Lower lobe of right lung (tissue), 2 donors: Measurements from ENCODE around the gene PTPRF. TPM values are rescaled to one million over a fixed set of nuclear protein-coding genes. Genes with fewer than 3 reads are reported as not detected.

Experiments used
- ATAC-seq, 2 donors: fragments of 200-7000 bp; cut with Tn5 transposase; one replicate each; pipeline ENCODE4 v1.9.1; 2020 to 2022; ENCODE audit warnings: mild to moderate bottlenecking in 2 of 2, moderate library complexity in 2 of 2
- DNase-seq: peaks from one replicate; pipeline ENCODE4 v3.0.0-alpha.2; 2020
- H3K27ac ChIP-seq: fragments of 200-600 bp; one replicate; pipeline ENCODE4 v1.8.0; 2022
- H3K27me3 ChIP-seq: fragments of 200-600 bp; one replicate; pipeline ENCODE4 v1.8.0; 2022; ENCODE audit warnings: low read depth
- H3K36me3 ChIP-seq: fragments of 200-600 bp; one replicate; pipeline ENCODE4 v1.8.0; 2022; ENCODE audit warnings: mild to moderate bottlenecking
- H3K4me1 ChIP-seq: fragments of 200-600 bp; one replicate; pipeline ENCODE4 v1.8.0; 2022
- H3K4me3 ChIP-seq: fragments of 200-600 bp; one replicate; pipeline ENCODE4 v1.8.0; 2022; ENCODE audit warnings: mild to moderate bottlenecking
- H3K9me3 ChIP-seq: fragments of 200-600 bp; one replicate; pipeline ENCODE4 v1.8.0; 2022
- CTCF ChIP-seq: fragments of 200-600 bp; IDR thresholded peaks from one replicate; pipeline ENCODE4 v1.8.0; 2022; ENCODE audit warnings: antibody characterized with exemption, mild to moderate bottlenecking
- intact Hi-C: fragments of 100-400 bp; cut with DNase I; formaldehyde crosslinking; loops from one replicate; pipeline ENCODE4 v1.11.0; 2022
- total RNA-seq: library from RNA; stranded (reverse); fragmentation: NEBNext Ultra II Directional; extraction: Animal tissue kit (Norgen Biotek cat#: 25700); gene quantifications from one replicate; pipeline ENCODE4 v1.2.1, GENCODE V29; 2021
- donor health status: DM: no; HTN: yes; CAD: no; lungs with severe emphysema.

Gene PTPRF
- total RNA-seq, 1 donor from 2014 or later = 176 TPM

GRCh38 chr1:43622901-43623780 is 92.5 kb downstream of the PTPRF start:
- peak; percentile 31 for DNase-seq
- no peak for TF ChIP-seq CTCF
- intact Hi-C loops = no loop called here
- no peak overlapping the region for H3K4me3 ChIP-seq
- H3K9me3 ChIP-seq = no peaks in the 10 kb centered on the region
- H3K36me3 ChIP-seq = peaks cover 51% of the 10 kb centered on the region
- ATAC-seq = no peak
- H3K4me1 ChIP-seq = no peaks in the 10 kb centered on the region
- no peaks in the 10 kb centered on the region for H3K27me3 ChIP-seq
- no peak overlapping the region for H3K27ac ChIP-seq

GRCh38 chr1:43625063-43625780 is 94.5 kb downstream of the PTPRF start:
- H3K4me1 ChIP-seq = no peaks in the 10 kb centered on the region
- no peaks in the 10 kb centered on the region for H3K9me3 ChIP-seq
- no peak overlapping the region for H3K4me3 ChIP-seq
- no peaks in the 10 kb centered on the region for H3K27me3 ChIP-seq
- no peak overlapping the region for H3K27ac ChIP-seq
- peaks cover 35% of the 10 kb centered on the region for H3K36me3 ChIP-seq
- no peak for TF ChIP-seq CTCF
- ATAC-seq (no peak), DNase-seq (peak; percentile 35)
- intact Hi-C loops = no loop called here

- Histone ChIP-seq H3K4me3 (no peak overlapping the region), H3K27ac (no peak overlapping the region), H3K9me3 (no peaks in the 10 kb centered on the region), H3K36me3 (no peaks in the 10 kb centered on the region), H3K4me1 (peaks cover 5% of the 10 kb centered on the region), H3K27me3 (no peaks in the 10 kb centered on the region)
- TF ChIP-seq CTCF = no peak
- intact Hi-C loops = no loop called here
- DNase-seq (no peak), ATAC-seq (peak; percentile 72 to 76)
These were observed 101.5 kb downstream of the PTPRF start for GRCh38 chr1:43632135-43632670.

GRCh38 chr1:43634721-43635120 is 104.0 kb downstream of the PTPRF start:
- DNase-seq (no peak), ATAC-seq (peak; percentile 44 to 54)
- H3K9me3 ChIP-seq = no peaks in the 10 kb centered on the region
- H3K27ac ChIP-seq = no peak overlapping the region
- TF ChIP-seq CTCF = no peak
- H3K4me1 ChIP-seq = peaks cover 5% of the 10 kb centered on the region
- H3K36me3 ChIP-seq = no peaks in the 10 kb centered on the region
- H3K27me3 ChIP-seq = no peaks in the 10 kb centered on the region
- H3K4me3 ChIP-seq = no peak overlapping the region
- intact Hi-C loops = no loop called here

GRCh38 chr1:43636006-43636641 is 105.4 kb downstream of the PTPRF start:
- H3K27ac ChIP-seq = no peak overlapping the region
- H3K9me3 ChIP-seq = no peaks in the 10 kb centered on the region
- intact Hi-C loops = no loop called here
- no peak for TF ChIP-seq CTCF
- no peak for DNase-seq
- no peak overlapping the region for H3K4me3 ChIP-seq
- H3K4me1 ChIP-seq = peaks cover 5% of the 10 kb centered on the region
- H3K36me3 ChIP-seq = no peaks in the 10 kb centered on the region
- H3K27me3 ChIP-seq = no peaks in the 10 kb centered on the region
- ATAC-seq = peak in 1 of 2 donors; percentile 41
